Transverse colon (tissue), 4 donors: ENCODE results near the gene CDC42BPB.

Source experiments
- CTCF ChIP-seq, 5 experiments: fragments of 200-600 bp in 3 of 5; fragments of 450-650 bp in 2 of 5; sonication (generic) in 3 of 5; IDR thresholded peaks; 1 replicate in 2 of 5; 2 replicates in 3 of 5; pipeline ENCODE4 v1.5.1; 2016 to 2017; ENCODE audit warnings: antibody characterized with exemption in 5 of 5, inconsistent platforms in 3 of 5, mild to moderate bottlenecking in 2 of 5, moderate library complexity in 1 of 5
- EP300 ChIP-seq: sonication (generic); formaldehyde crosslinking; IDR thresholded peaks from one replicate; pipeline ENCODE4 v1.6.1; 2017; ENCODE audit warnings: antibody characterized with exemption, low read depth
- POLR2A ChIP-seq: fragments of 450-650 bp; IDR thresholded peaks from one replicate; pipeline ENCODE4 v1.6.1; 2016; ENCODE audit warnings: antibody characterized with exemption, mild to moderate bottlenecking, moderate library complexity
- POLR2AphosphoS5 ChIP-seq, 3 donors: sonication (generic); formaldehyde crosslinking; IDR thresholded peaks; one replicate each; pipeline ENCODE4 v1.6.1; 2016; ENCODE audit warnings: antibody characterized with exemption in 3 of 3

GRCh38 chr14:103088921-103089320 lies 31.6 kb upstream of the CDC42BPB start:
- TF ChIP-seq CTCF (IDR thresholded peaks at IDR 0.05) (no peak), POLR2A (no peak), POLR2AphosphoS5 (IDR thresholded peaks at IDR 0.05) (no peak), EP300 (no peak)
